GM12878 (cell line): ENCODE results near the gene SLC24A3. TPM values are rescaled to one million over a fixed set of nuclear protein-coding genes. Genes with fewer than 3 reads are reported as not detected.

Experiments
- ATAC-seq: fragments of 200-7000 bp; cut with Tn5 transposase; 3 replicates; pipeline ENCODE4 v1.9.1; 2020; ENCODE audit warnings: mild to moderate bottlenecking, moderate library complexity
- BruUV-seq: library from RNA; stranded (reverse); fragments of 400-500 nt; replicated peaks from 2 replicates; lab custom pipeline; 2021; lab: Mats Ljungman, UMichigan
- CTCF ChIA-PET: fragments of 300-600 bp; sonication (Branson Sonifier 250); formaldehyde crosslinking; extraction: SDS; loops from one replicate; lab custom pipeline; 2021; ENCODE audit warnings: inconsistent platforms; lab: Yijun Ruan, JAX
- POLR2A ChIA-PET: fragments of 350-600 bp; formaldehyde crosslinking; extraction: SDS; loops from one replicate; lab custom pipeline; 2021; ENCODE audit warnings: inconsistent platforms; lab: Charles Lee
- RAD21 ChIA-PET: fragments of 300-600 bp; sonication (Branson Sonifier 250); formaldehyde crosslinking; loops from one replicate; lab custom pipeline; 2023; ENCODE audit warnings: antibody characterized with exemption; ENCODE audit not compliant: unreplicated experiment; lab: Charles Lee
- SMC1A ChIA-PET: fragments of 300-600 bp; sonication (Branson Sonifier 250); formaldehyde crosslinking; loops from one replicate; lab custom pipeline; 2023; ENCODE audit not compliant: unreplicated experiment, uncharacterized antibody; lab: Charles Lee
- DNase-seq: peaks from one replicate; pipeline ENCODE4 v3.0.0-alpha.2; 2011; ENCODE audit warnings: low read depth, low spot score
- FAIRE-seq: peaks from 3 replicates; lab custom pipeline; 2011; peaks lifted over from hg19 to GRCh38; lab: Jason Lieb, UNC
- H2AFZ ChIP-seq: 2 replicates; pipeline ENCODE4 v1.6.0; 2011; ENCODE audit warnings: low read depth, low read length, control low read depth; ENCODE audit not compliant: control insufficient read depth
- H3K27ac ChIP-seq: 2 replicates; pipeline ENCODE4 v1.5.1; 2011; ENCODE audit warnings: control low read depth; ENCODE audit not compliant: control insufficient read depth, insufficient read depth
- H3K27me3 ChIP-seq, 2 experiments: replicated peaks in 1 of 2; 2 replicates each; pipeline versions ENCODE4 v1.6.0 to v1.6.1; 2011; ENCODE audit warnings: low read length in 1 of 2; ENCODE audit not compliant: control insufficient read depth in 2 of 2, insufficient read depth in 2 of 2
- H3K36me3 ChIP-seq, 2 experiments: 2 replicates each; pipeline ENCODE4 v1.5.1; 2011; ENCODE audit warnings: low read length in 1 of 2; ENCODE audit not compliant: control insufficient read depth in 2 of 2, insufficient read depth in 2 of 2
- H3K4me1 ChIP-seq: 2 replicates; pipeline ENCODE4 v1.6.1; 2011; ENCODE audit warnings: mild to moderate bottlenecking, low read length, moderate library complexity, mixed read lengths; ENCODE audit not compliant: control insufficient read depth, insufficient read depth
- H3K4me2 ChIP-seq: 2 replicates; pipeline ENCODE4 v1.6.0; 2011; ENCODE audit warnings: control low read depth; ENCODE audit not compliant: control insufficient read depth, insufficient read depth
- H3K4me3 ChIP-seq: fragments of 200-600 bp; sonication (generic); 2 replicates; pipeline ENCODE4 v1.5.1; 2016
- H3K79me2 ChIP-seq: 2 replicates; pipeline ENCODE4 v1.6.0; 2011; ENCODE audit warnings: low read length; ENCODE audit not compliant: control insufficient read depth, insufficient read depth
- H3K9ac ChIP-seq: 2 replicates; pipeline ENCODE4 v1.8.0; 2011; ENCODE audit warnings: low read length, control low read depth, mixed read lengths; ENCODE audit not compliant: control insufficient read depth, insufficient read depth
- H3K9me3 ChIP-seq: replicated peaks from 3 replicates; pipeline ENCODE4 v1.5.1; 2011; ENCODE audit warnings: mild to moderate bottlenecking, low read length; ENCODE audit not compliant: control insufficient read depth, insufficient read depth
- H4K20me1 ChIP-seq: 2 replicates; pipeline ENCODE4 v1.6.0; 2011; ENCODE audit not compliant: control insufficient read depth, insufficient read depth
- ATF7 ChIP-seq: fragments of 450-650 bp; IDR thresholded peaks from 2 replicates; pipeline ENCODE4 v1.6.1; 2016; ENCODE audit warnings: low read depth, mild to moderate bottlenecking
- BCL3 ChIP-seq: IDR thresholded peaks from 2 replicates; pipeline ENCODE4 v1.6.1; 2011; ENCODE audit warnings: borderline replicate concordance, low read depth, mild to moderate bottlenecking, moderate library complexity, low read length; ENCODE audit not compliant: insufficient read depth, poor library complexity, severe bottlenecking
- BHLHE40 ChIP-seq, 2 experiments: fragments of 450-650 bp in 1 of 2; IDR thresholded peaks; 2 replicates each; pipeline ENCODE4 v1.6.1; 2011 to 2017; ENCODE audit warnings: low read depth in 2 of 2, borderline replicate concordance in 1 of 2, improper control_type of control experiment in 1 of 2, low read length in 1 of 2, mild to moderate bottlenecking in 1 of 2
- CTCF ChIP-seq, 3 experiments: IDR thresholded peaks in 2 of 3; conservative IDR thresholded peaks in 1 of 3; 2 replicates each; pipeline ENCODE4 v1.5.1; 2011; ENCODE audit warnings: low read depth in 3 of 3, low read length in 3 of 3, mild to moderate bottlenecking in 3 of 3, control low read depth in 2 of 3, moderate library complexity in 2 of 3, inconsistent platforms in 1 of 3, mixed read lengths in 1 of 3; ENCODE audit not compliant: control insufficient read depth in 2 of 3, insufficient read depth in 1 of 3; ENCODE audit errors: extremely low read depth in 1 of 3
- EP300 ChIP-seq, 2 experiments: fragments of 150-350 bp in 1 of 2; IDR thresholded peaks; 2 replicates each; pipeline ENCODE4 v1.6.1; 2011 to 2012; ENCODE audit warnings: low read depth in 2 of 2, low read length in 2 of 2, borderline replicate concordance in 1 of 2, improper control_type of control experiment in 1 of 2, inconsistent platforms in 1 of 2; ENCODE audit not compliant: control insufficient read depth in 1 of 2
- IKZF1 ChIP-seq: fragments of 450-650 bp; conservative IDR thresholded peaks from 2 replicates; pipeline ENCODE4 v1.6.1; 2017; ENCODE audit warnings: antibody characterized with exemption, mild to moderate bottlenecking
- IRF3 ChIP-seq: fragments of 450-650 bp; IDR thresholded peaks from 2 replicates; pipeline ENCODE4 v1.6.1; 2014; ENCODE audit warnings: mild to moderate bottlenecking
- MTA3 ChIP-seq: IDR thresholded peaks from 2 replicates; pipeline ENCODE4 v1.6.1; 2012; ENCODE audit warnings: low read length, inconsistent platforms, borderline replicate concordance
- NFYB ChIP-seq: IDR thresholded peaks from 2 replicates; pipeline ENCODE4 v1.6.1; 2011; ENCODE audit warnings: low read depth, mild to moderate bottlenecking, low read length, improper control_type of control experiment, moderate library complexity; ENCODE audit not compliant: insufficient read depth
- SMARCA5 ChIP-seq: fragments of 450-650 bp; IDR thresholded peaks from 2 replicates; pipeline ENCODE4 v1.6.1; 2017; ENCODE audit warnings: mild to moderate bottlenecking
- YBX1 ChIP-seq: fragments of 450-650 bp; IDR thresholded peaks from 2 replicates; pipeline ENCODE4 v1.6.1; 2016; ENCODE audit warnings: antibody characterized with exemption
- ZBTB33 ChIP-seq: fragments of 450-650 bp; IDR thresholded peaks from 2 replicates; pipeline ENCODE4 v1.6.1; 2017; ENCODE audit warnings: mild to moderate bottlenecking
- WGBS: methylation state at CpG from one replicate; pipeline ENCODE4 v1.1.6; 2016; ENCODE audit warnings: low lambda C conversion rate; ENCODE audit not compliant: insufficient replicate concordance, insufficient coverage; ENCODE audit errors: missing lambda C conversion rate; 5-methylcytosine and 5-hydroxymethylcytosine counted together
- in situ Hi-C: fragments of 300-500 bp; cut with MboI; formaldehyde crosslinking; loops from 9 replicates; pipeline ENCODE4 v1.14.3; 2018; ENCODE audit warnings: mixed read lengths
- intact Hi-C: fragments of 100-400 bp; cut with micrococcal nuclease; formaldehyde crosslinking; loops from one replicate; pipeline ENCODE4 v1.14.2; 2022; ENCODE audit not compliant: unreplicated experiment
- polyA plus RNA-seq, 11 experiments: library from polyadenylated mRNA; depleted of rRNA in 4 of 11; unstranded in 6 of 11; stranded (reverse) in 5 of 11; fragments of >200 nt; fragmentation: Nextera tagmentation in 4 of 11; fragmentation: Illumina TruSeq in 1 of 11; extraction: Ambion mirVana in 4 of 11; extraction: Trizol in 1 of 11; gene quantifications; 1 replicate in 1 of 11; 2 replicates in 10 of 11; pipeline versions ENCODE4 v1.2.1 to v1.2.3, GENCODE V29; 2011 to 2016; ENCODE audit warnings: inconsistent platforms in 2 of 11, missing spikeins in 2 of 11, low read depth in 1 of 11
- total RNA-seq, 4 experiments: library from RNA; depleted of rRNA in 3 of 4; stranded (reverse); fragments of >200 nt in 3 of 4; fragmentation: Illumina TruSeq in 1 of 4; extraction: Trizol in 1 of 4; gene quantifications; 2 replicates each; pipeline versions ENCODE4 v1.2.1 to v1.2.3, GENCODE V29; 2013 to 2021

SLC24A3 gene
- total and polyA plus RNA-seq, 10 of the 15 experiments (the other 5 are each of a cell fraction or from before 2014, with no cell fraction given): 0.04 TPM; not detected in 9

GRCh38 chr20:19335341-19335740, 122.9 kb downstream of the SLC24A3 start:
- TF ChIP-seq NFYB (no peak), MTA3 (no peak), EP300 (IDR thresholded peaks at IDR 0.05; ENCODE audit: borderline replicate concordance in 1 of 2, control insufficient read depth in 1 of 2, low read depth in 2 of 2, low read length in 2 of 2) (no peak), CTCF (IDR thresholded peaks at IDR 0.05 in 2 of 3, conservative IDR thresholded peaks at IDR 0.05 in 1 of 3; ENCODE audit: control insufficient read depth in 2 of 3, extremely low read depth in 1 of 3, insufficient read depth in 1 of 3, low read depth in 3 of 3, low read length in 3 of 3) (no peak), IKZF1 (no peak), IRF3 (no peak), BCL3 (no peak), BHLHE40 (IDR thresholded peaks at IDR 0.05; ENCODE audit: borderline replicate concordance in 1 of 2, low read depth in 2 of 2, low read length in 1 of 2) (no peak), ATF7 (no peak), ZBTB33 (no peak), YBX1 (no peak), SMARCA5 (no peak)
- Histone ChIP-seq H3K27me3 (0 out of 4 replicates have a peak, but pooled peaks cover 2 to 4% of the 10 kb centered on the region in 2 experiments), H3K9ac (no peak overlapping the region), H2AFZ (no peak overlapping the region), H3K79me2 (no peaks in the 10 kb centered on the region), H3K27ac (no peak overlapping the region), H3K4me1 (no peaks in the 10 kb centered on the region), H3K4me3 (no peak overlapping the region), H3K4me2 (no peak overlapping the region), H4K20me1 (0 out of 2 replicates have a peak, but pooled peaks cover 3% of the 10 kb centered on the region), H3K36me3 (no peaks in the 10 kb centered on the region), H3K9me3 (no peaks in the 10 kb centered on the region)
- 0% methylated on average over 1 of the region's 1 CpG for WGBS
- intact Hi-C loops (no loop called here), in situ Hi-C loops (no loop called here)
- RAD21 ChIA-PET: no interaction called here
- DNase-seq (no peak), FAIRE-seq (no peak), ATAC-seq (no peak)
- POLR2A ChIA-PET: no interaction called here
- SMC1A ChIA-PET: interaction anchor here (0.6 kb wide), 1 partner anchor 1565 kb away, joined by 3 read pairs; no protein-coding TSS in a partner anchor
- CTCF ChIA-PET: no interaction called here
- no TSS peak for BruUV-seq
